ENCODE data around the gene PLXNA4. TPM values are rescaled to one million over a fixed set of nuclear protein-coding genes. Genes with fewer than 3 reads are reported as not detected.

PLXNA4 gene
- total RNA-seq, 2 donors from 2014 or later = 12.2 to 27.7 TPM

DNA sequence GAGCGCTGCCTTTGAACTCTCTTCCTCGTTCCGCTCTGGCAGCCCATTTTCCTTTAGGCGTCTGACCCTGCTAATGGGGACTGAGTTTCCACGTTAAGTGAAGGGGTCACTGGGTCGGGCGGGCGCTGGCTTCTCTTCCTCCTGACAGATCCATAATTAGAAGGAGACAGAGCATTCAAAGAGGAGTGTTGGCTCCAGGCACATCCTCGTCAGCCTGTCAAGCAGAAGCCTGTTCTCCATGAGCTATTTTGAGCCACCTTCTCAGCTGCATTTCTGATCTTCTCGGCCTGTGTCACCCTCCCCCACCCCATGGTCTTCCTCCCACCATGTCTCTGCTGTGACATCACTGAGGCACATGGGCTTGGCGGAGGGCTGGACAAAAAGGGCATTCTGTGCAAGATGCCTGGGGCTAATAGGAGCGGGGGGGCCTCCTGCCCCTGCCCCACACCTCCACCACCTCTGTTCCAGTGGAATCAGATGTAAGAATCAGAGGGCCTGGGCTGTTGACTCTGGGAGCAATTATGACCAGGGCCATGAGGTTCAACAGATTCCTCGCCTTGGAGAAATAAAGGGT, 248.1 kb downstream of the PLXNA4 start:
- no peak for TF ChIP-seq CTCF (IDR thresholded peaks at IDR 0.05)
- no peaks in the 10 kb centered on the region for H3K4me1 ChIP-seq (ENCODE audit: control insufficient read depth in 1 of 2, low read depth in 2 of 2)
- H3K27ac ChIP-seq = no peak overlapping the region
- ATAC-seq (ENCODE audit: insufficient number of reproducible peaks, low FRiP score, low read depth) (no peak), DNase-seq (ENCODE audit: low spot score) (no peak)
- no peaks in the 10 kb centered on the region for H3K9me3 ChIP-seq
- no peaks in the 10 kb centered on the region for H3K36me3 ChIP-seq
- no peaks in the 10 kb centered on the region for H3K27me3 ChIP-seq (replicated peaks; ENCODE audit: insufficient read depth)
- H3K4me3 ChIP-seq = no peak overlapping the region

GRCh38 chr7:132326878-132327589, 249.2 kb downstream of the PLXNA4 start:
- Histone ChIP-seq H3K4me1 (ENCODE audit: control insufficient read depth in 1 of 2, low read depth in 2 of 2) (no peaks in the 10 kb centered on the region), H3K27me3 (replicated peaks; ENCODE audit: insufficient read depth) (no peaks in the 10 kb centered on the region), H3K36me3 (no peaks in the 10 kb centered on the region), H3K4me3 (no peak overlapping the region), H3K9me3 (no peaks in the 10 kb centered on the region), H3K27ac (no peak overlapping the region)
- ATAC-seq (ENCODE audit: insufficient number of reproducible peaks, low FRiP score, low read depth) (no peak), DNase-seq (ENCODE audit: low spot score) (no peak)
- no peak for TF ChIP-seq CTCF (IDR thresholded peaks at IDR 0.05)

DNA sequence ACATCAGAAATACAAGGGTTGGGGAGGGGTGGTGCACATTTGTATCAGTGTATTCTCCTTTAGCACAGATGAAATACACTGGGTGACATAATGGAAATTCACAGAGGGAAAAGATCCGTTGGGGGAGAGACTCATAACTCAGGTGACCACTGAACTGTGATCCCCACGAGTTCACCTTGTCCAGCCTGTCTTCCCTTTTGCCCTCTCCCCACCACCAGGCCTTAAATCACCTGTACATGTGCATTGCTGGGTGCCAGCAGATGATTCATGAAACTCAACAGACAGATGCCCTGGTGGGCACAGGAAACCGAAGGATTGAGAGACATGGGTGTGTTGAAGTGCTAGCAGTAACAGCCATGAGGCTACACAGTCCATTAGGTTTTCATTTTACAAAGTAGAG, 253.3 kb downstream of the PLXNA4 start:
- no peak for TF ChIP-seq CTCF (IDR thresholded peaks at IDR 0.05)
- H3K36me3 ChIP-seq = no peaks in the 10 kb centered on the region
- no peaks in the 10 kb centered on the region for H3K9me3 ChIP-seq
- no peaks in the 10 kb centered on the region for H3K4me1 ChIP-seq (ENCODE audit: control insufficient read depth in 1 of 2, low read depth in 2 of 2)
- H3K27ac ChIP-seq = no peak overlapping the region
- H3K4me3 ChIP-seq = no peak overlapping the region
- DNase-seq (ENCODE audit: low spot score) (no peak), ATAC-seq (ENCODE audit: insufficient number of reproducible peaks, low FRiP score, low read depth) (no peak)
- no peaks in the 10 kb centered on the region for H3K27me3 ChIP-seq (replicated peaks; ENCODE audit: insufficient read depth)

GRCh38 chr7:132321387-132321786, 254.9 kb downstream of the PLXNA4 start:
- DNase-seq (ENCODE audit: low spot score) (no peak), ATAC-seq (ENCODE audit: insufficient number of reproducible peaks, low FRiP score, low read depth) (no peak)
- Histone ChIP-seq H3K4me1 (ENCODE audit: control insufficient read depth in 1 of 2, low read depth in 2 of 2) (no peaks in the 10 kb centered on the region), H3K9me3 (no peaks in the 10 kb centered on the region), H3K27me3 (replicated peaks; ENCODE audit: insufficient read depth) (no peaks in the 10 kb centered on the region), H3K36me3 (no peaks in the 10 kb centered on the region), H3K4me3 (no peak overlapping the region), H3K27ac (no peak overlapping the region)
- no peak for TF ChIP-seq CTCF (IDR thresholded peaks at IDR 0.05)

GRCh38 chr7:132319481-132319880, 256.8 kb downstream of the PLXNA4 start:
- no peak overlapping the region for H3K27ac ChIP-seq
- no peaks in the 10 kb centered on the region for H3K36me3 ChIP-seq
- ATAC-seq (ENCODE audit: insufficient number of reproducible peaks, low FRiP score, low read depth) (no peak), DNase-seq (ENCODE audit: low spot score) (no peak)
- no peaks in the 10 kb centered on the region for H3K4me1 ChIP-seq (ENCODE audit: control insufficient read depth in 1 of 2, low read depth in 2 of 2)
- H3K9me3 ChIP-seq = no peaks in the 10 kb centered on the region
- no peak overlapping the region for H3K4me3 ChIP-seq
- no peak for TF ChIP-seq CTCF (IDR thresholded peaks at IDR 0.05)
- no peaks in the 10 kb centered on the region for H3K27me3 ChIP-seq (replicated peaks; ENCODE audit: insufficient read depth)

Measured in thoracic aorta (tissue), 2 donors.